GM18951 (cell line): ENCODE results near the gene ETS1.
A peak's percentile ranks its signal among the peaks of the same experiment; 100 is the strongest.

Experiments used
- POLR2A ChIP-seq: IDR thresholded peaks from 4 replicates; pipeline ENCODE4 v1.6.1; 2011; ENCODE audit warnings: mild to moderate bottlenecking; ENCODE audit not compliant: insufficient read length, insufficient read depth; ENCODE audit errors: extremely low read depth
- in situ Hi-C: fragments of 300-500 bp; cut with MboI; formaldehyde crosslinking; loops from one replicate; pipeline ENCODE4 v1.12.0; 2022; ENCODE audit warnings: low sequenced_read_pairs, mixed read lengths, inconsistent platforms; ENCODE audit not compliant: unreplicated experiment

ETS1 gene

DNA sequence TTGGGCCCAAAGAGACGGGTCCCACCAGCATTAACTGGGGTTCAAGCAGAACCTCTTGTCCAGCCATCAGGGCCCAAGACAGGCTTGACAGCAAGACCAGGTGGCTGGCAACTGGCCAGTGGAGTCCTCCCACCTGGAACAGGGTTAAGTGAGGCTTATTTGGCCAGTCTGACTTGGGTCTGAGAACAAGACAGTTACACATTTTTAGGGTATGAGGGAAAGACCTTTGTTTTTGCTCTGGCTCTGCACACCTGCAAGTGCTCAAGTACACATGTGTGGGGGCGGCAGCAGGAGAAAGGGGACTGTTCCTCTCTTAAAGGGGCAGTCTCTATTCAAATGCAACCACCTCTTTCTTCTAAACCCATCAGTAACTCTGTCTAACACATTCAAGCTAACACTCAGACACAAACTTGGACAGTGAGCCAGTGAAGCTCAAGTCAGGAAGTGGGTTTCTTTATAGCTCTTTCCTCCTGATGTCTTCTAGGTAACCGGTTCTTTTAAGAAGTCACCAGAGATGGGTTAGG lies 116.2 kb downstream of the ETS1 start:
- no peak for TF ChIP-seq POLR2A
- in situ Hi-C loops: no loop called here

DNA sequence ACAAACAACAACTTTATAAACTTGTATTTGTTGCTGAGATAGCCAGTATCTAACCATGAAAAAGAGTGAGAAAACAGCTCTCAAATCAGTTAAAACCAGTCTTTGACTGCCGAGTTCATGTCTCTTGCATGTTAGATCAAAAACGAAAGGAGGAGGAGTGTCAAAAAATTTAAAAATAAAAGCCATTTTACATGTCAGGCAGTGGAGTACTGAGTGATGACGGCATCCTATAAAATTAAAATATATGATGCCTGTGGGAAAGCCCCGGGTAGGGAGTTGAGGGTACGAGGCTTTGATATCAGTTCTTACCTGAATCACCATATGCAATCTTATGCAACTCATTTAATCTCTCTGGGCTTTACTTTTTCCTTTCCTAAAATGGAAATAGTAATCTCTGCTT lies 117.3 kb downstream of the ETS1 start:
- in situ Hi-C loops: no loop called here
- TF ChIP-seq POLR2A: no peak

DNA sequence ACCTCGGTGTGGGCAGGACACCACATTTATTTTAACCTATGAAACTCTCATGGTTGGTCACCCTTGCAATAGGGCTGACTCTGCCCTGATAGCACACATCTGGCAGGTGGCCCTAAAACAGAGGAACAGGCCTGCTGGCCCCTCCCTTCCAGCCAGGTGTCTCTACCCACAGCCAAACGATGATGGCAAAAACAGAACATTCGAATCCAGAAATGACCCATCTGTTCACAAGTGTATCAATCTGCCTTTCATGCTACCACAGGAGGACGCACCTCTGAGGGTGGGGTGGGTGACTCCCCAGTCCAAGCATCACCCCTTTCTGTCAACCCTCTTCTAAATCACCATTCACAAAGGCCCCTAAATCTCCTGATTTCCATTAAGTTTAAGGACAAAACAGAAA lies 118.1 kb downstream of the ETS1 start:
- peak; percentile 20 for TF ChIP-seq POLR2A
- in situ Hi-C loops: no loop called here

DNA sequence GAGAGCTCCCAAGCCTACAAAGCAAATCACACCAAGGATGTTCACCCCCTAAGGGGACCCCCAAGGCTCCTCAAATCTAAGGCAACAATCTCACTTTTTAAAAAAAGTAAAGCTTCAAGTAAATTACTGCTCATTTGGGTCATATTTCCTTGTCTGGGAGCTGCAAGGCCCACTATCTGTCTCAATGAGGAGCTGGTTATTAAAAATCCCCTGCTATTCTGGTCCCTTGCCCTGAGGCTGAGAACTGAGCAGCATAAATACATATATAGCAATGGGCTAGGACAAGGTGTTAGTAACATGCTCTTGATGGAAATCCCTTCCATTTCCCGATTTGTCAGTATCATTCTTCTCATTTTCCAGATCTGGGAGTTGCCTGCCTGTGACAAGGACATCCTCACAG lies 119.2 kb downstream of the ETS1 start:
- no peak for TF ChIP-seq POLR2A
- in situ Hi-C loops: no loop called here

DNA sequence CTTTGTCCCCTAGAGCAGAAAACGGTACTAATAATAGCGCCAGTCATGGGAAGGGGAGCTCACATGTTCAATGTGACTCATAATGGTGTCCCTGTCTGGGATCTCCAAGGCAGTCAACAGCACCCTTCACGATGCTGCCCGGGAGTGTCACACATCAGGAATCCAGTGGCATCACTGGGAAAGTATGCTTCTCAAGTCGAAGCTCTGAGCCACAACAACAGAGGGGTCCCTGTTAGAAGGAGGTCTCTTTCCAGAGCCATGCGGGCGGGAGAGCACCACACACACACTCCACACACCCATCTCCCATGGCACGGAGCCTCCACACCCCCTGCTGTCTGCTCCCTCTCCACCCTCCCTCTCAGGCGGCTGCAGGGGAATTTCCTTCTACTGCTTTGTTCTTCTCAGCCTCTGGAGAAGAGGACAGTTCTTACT lies 119.7 kb downstream of the ETS1 start:
- TF ChIP-seq POLR2A: no peak
- in situ Hi-C loops: no loop called here

DNA sequence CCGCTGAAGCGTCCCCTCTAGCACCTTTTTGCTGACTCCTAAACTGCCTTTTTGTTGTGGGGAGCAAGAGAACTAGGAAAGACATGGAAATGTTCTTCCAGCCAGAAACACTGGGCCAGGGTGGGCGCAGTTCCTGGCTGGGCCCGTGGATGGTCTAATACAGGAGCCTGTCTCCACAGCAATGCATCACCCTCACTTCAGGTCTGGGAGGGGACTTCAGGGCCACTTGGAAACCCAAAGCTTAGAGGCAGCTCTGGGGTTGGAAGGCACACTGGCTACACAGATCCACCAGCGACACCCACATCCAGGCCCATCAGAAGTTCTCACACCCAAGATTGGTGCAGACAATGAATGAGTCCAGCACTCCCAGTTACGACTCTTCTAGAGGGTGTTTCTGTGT lies 120.3 kb downstream of the ETS1 start:
- in situ Hi-C loops: no loop called here
- no peak for TF ChIP-seq POLR2A

DNA sequence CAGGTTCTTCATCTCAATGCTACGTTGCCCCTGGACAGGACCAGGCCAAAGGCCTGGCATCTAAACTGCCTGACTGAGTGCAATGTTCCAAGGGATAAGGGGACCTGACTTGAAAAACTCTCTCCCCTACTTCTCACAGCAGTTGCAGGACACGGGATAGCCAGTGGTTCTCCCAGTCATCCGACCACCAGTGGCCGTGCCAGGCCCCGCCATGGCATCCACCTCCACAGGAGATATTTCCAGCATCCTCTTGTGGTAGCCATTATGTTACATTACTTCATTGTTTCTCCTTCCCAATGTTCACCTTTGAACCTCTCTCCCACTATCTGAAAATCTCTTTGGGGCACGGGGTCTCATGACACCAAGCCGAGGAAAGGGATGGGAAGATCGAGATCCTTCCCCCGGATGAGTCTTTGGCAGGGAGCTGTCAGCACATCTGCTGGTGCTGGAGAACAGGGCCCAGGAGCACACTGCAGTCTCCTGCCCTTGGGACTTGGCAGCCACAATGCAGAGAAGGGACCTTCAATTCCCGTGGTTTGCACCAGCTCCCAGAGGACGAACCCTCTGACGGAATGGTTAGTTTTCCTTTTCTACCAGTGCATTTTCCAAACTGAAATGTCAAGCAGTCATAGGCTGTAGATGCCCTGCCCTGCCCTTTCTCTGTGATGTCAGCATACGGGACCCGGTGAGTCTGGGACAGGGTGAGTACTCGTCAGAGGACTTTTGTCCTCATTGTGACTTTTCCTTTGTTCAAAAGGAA lies 121.2 kb downstream of the ETS1 start:
- in situ Hi-C loops: no loop called here

DNA sequence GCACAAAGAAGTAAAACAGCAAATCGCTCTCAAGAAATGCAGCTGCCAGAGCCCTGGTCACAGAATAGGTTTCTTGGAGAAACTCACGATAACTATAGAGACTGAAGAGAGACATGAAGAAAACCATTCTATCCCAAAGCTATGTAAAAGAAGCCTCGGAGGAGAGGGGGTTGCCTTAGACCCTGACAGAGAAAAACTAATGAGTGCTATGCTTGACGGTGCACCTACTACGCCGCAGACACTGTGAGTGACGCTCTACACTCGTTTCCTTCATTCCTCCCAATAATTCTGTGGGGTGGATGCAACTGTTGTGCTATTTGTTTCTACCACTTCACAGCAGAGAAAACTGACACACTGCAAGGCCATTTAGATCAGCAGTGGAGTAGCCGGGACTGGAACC lies 121.8 kb downstream of the ETS1 start:
- no peak for TF ChIP-seq POLR2A
- in situ Hi-C loops: no loop called here

More for the DNA sequence above, 121.2 kb downstream of the ETS1 start:
- TF ChIP-seq POLR2A: no peak

DNA sequence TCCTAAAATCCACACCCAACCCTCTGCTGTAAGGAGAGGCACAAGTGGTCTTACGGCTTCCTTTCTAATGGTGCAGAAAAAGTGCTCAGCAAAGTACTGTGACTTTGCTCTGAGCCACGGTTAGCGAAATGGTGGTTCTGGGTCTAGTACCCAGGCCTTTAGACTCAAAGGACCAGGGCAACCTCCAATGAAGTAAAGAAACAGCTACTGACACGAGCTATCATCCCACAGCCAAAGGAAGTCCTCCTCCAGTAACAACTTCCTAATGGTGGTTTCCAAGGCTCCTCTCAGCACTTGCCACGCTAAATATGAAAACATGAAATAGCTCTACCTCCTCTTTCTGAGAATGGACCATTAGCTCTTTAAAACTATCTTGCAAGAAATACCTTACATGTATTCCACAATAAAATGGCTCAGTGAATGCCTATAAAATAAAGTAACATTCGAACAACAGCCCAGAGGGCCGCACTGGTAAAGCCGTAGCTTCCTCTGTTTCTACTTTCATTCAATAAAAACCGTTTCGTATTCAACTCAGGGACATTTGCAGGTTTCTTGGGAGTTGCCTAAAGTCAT lies 122.4 kb downstream of the ETS1 start:
- TF ChIP-seq POLR2A: no peak
- in situ Hi-C loops: no loop called here

DNA sequence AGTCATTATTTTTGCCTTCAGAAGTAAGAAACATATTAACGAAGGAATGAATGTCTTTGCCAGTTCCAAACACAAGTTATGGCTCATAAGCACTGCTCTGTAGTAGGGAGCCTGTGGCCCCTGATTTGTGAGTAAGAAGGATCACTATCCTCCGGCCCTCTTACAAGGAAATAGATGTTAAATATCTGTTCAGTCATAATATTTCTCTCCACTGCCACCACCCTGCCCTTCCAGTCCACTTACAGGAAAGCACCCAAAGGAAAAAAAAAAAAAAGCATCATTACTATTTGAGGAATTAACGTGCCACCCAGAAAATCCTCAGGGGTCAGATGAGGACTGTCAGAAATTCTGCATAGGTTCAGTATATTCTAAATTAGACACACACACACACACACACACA lies 123.4 kb downstream of the ETS1 start:
- in situ Hi-C loops: no loop called here
- TF ChIP-seq POLR2A: no peak

DNA sequence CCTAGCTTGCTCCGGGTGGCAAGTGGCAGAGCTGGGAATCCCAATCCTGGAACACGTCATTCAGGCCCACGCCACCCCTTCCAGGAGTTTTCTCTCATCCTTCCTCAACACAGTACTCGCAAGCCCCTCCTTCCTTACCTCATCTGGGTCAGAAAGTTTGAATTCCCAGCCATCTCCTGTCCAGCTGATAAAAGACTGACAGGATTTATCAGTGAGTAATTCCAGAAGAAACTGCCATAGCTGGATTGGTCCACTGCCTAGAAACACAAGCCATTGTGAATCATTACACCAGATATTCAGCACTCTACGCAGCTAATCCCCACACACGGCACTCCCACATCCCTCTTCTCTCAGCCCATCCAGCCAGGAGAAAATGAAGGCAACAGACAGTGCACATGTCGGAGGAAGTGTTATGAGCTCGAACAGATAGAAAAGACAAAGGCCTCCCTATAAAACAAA lies 124.0 kb downstream of the ETS1 start:
- no peak for TF ChIP-seq POLR2A

DNA sequence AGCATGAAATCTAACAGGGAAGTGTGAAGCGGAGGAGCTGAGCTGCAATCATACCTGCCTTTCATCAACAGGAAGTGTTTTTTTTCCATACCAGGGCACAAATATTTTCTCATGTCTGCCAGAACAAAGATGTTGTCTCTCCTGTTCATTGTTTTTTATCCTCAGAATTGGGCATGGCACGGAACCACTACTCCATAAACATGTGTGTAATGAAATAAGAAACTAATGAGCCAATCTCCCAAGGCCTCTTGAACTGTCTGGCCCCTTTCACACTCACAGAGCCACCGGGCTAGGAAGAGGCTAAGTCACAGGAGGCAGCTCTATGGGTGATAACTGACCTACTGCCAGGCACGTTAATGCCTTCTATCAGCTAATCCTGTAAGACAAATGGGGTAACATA lies 124.4 kb downstream of the ETS1 start:
- in situ Hi-C loops: no loop called here
- TF ChIP-seq POLR2A: no peak

More for the DNA sequence above, 124.0 kb downstream of the ETS1 start:
- in situ Hi-C loops: no loop called here

DNA sequence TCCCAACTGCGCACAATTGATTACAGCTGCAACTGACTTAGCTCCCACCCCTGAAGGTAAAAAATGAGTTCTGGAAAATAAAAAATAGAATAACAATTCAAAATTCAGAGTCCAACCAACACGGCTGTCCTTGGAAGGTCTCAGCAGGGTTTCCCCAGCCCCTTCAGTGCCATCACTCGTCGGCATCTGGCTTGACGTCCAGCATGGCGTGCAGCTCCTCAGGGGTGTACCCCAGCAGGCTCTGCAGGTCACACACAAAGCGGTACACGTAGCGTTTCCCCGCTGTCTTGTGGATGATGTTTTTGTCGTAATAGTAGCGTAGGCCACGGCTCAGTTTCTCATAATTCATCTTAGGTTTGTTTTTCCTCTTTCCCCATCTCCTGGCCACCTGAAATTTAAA lies 125.2 kb downstream of the ETS1 start:
- in situ Hi-C loops: no loop called here
- no peak for TF ChIP-seq POLR2A

DNA sequence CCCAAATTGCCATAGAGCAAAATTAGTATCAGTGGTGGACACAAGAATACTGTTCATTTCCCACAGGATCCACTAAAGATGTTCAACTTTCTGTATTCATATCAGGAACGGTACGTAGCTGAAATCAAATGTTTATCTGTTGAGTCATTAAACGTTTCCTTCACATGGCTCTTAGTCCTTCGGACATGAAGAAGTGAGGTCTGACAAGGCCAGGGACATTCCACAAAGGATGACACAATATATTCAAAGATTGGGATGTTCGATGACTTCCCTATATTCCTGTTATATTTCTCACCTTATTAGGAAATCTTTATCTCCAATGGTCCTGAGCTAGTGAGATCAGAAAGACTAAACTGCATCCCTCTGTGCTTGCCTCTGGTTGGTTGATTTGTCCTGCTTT lies 129.0 kb downstream of the ETS1 start:
- in situ Hi-C loops: no loop called here

More for the DNA sequence above, 129.0 kb downstream of the ETS1 start:
- TF ChIP-seq POLR2A: no peak
